Keratinocyte (primary cell): Measurements from ENCODE around the gene CXCL1. TPM values are rescaled to one million over a fixed set of nuclear protein-coding genes. Genes with fewer than 3 reads are reported as not detected.

Experiments
- DNase-seq: peaks from one replicate; pipeline ENCODE4 v3.0.0-alpha.2; 2011; ENCODE audit warnings: low read depth, missing footprints, low spot score
- FAIRE-seq: peaks from 2 replicates; lab custom pipeline; 2011; peaks lifted over from hg19 to GRCh38; lab: Jason Lieb, UNC
- H2AFZ ChIP-seq: 2 replicates; pipeline ENCODE4 v1.6.0; 2012; ENCODE audit warnings: low read length, control low read depth, inconsistent platforms; ENCODE audit not compliant: control insufficient read depth
- H3K27ac ChIP-seq: 2 replicates; pipeline ENCODE4 v1.5.1; 2011; ENCODE audit warnings: low read length; ENCODE audit not compliant: control insufficient read depth, insufficient read depth
- H3K27me3 ChIP-seq: 3 replicates; pipeline ENCODE4 v1.6.0; 2011; ENCODE audit warnings: low read length; ENCODE audit not compliant: control insufficient read depth, insufficient read depth; ENCODE audit errors: extremely low read depth
- H3K36me3 ChIP-seq, 2 experiments: 2 replicates in 1 of 2; 3 replicates in 1 of 2; pipeline ENCODE4 v1.5.1; 2011; ENCODE audit warnings: low read length in 2 of 2, mild to moderate bottlenecking in 1 of 2; ENCODE audit not compliant: control insufficient read depth in 2 of 2, insufficient read depth in 2 of 2; ENCODE audit errors: extremely low read depth in 1 of 2
- H3K4me1 ChIP-seq: 3 replicates; pipeline ENCODE4 v1.5.1; 2011; ENCODE audit warnings: low read length; ENCODE audit not compliant: control insufficient read depth, insufficient read depth; ENCODE audit errors: extremely low read depth
- H3K4me2 ChIP-seq: 3 replicates; pipeline ENCODE4 v1.6.0; 2011; ENCODE audit warnings: low read depth, low read length; ENCODE audit not compliant: control insufficient read depth, insufficient read depth; ENCODE audit errors: extremely low read depth
- H3K4me3 ChIP-seq, 3 experiments: fragments of 200-600 bp in 1 of 3; sonication (generic) in 1 of 3; 2 replicates in 2 of 3; 3 replicates in 1 of 3; pipeline ENCODE4 v1.5.1; 2011 to 2016; ENCODE audit warnings: low read length in 3 of 3, mild to moderate bottlenecking in 3 of 3, control low read depth in 2 of 3, inconsistent platforms in 1 of 3, low read depth in 1 of 3, mixed read lengths in 1 of 3, mixed run types in 1 of 3, moderate library complexity in 1 of 3; ENCODE audit not compliant: control insufficient read depth in 2 of 3, insufficient read depth in 2 of 3; ENCODE audit errors: extremely low read depth in 1 of 3
- H3K79me2 ChIP-seq: 2 replicates; pipeline ENCODE4 v1.6.0; 2012; ENCODE audit warnings: low read length; ENCODE audit not compliant: control insufficient read depth, insufficient read depth
- H3K9ac ChIP-seq: 3 replicates; pipeline ENCODE4 v1.6.0; 2011; ENCODE audit warnings: low read length; ENCODE audit not compliant: control insufficient read depth, insufficient read depth; ENCODE audit errors: extremely low read depth
- H3K9me1 ChIP-seq: 3 replicates; pipeline ENCODE4 v1.6.0; 2011; ENCODE audit warnings: low read length; ENCODE audit not compliant: control insufficient read depth, insufficient read depth; ENCODE audit errors: extremely low read depth
- H3K9me3 ChIP-seq: 2 replicates; pipeline ENCODE4 v1.5.1; 2012; ENCODE audit warnings: low read depth, low read length; ENCODE audit not compliant: control insufficient read depth
- H4K20me1 ChIP-seq: 3 replicates; pipeline ENCODE4 v1.6.0; 2011; ENCODE audit warnings: low read length; ENCODE audit not compliant: control insufficient read depth, insufficient read depth; ENCODE audit errors: extremely low read depth
- EZH2 ChIP-seq: IDR thresholded peaks from one replicate; pipeline ENCODE4 v1.6.1; 2012; ENCODE audit warnings: inconsistent platforms, mild to moderate bottlenecking, low read length, moderate library complexity
- dilution Hi-C: fragments of 300-500 bp; cut with MboI; formaldehyde crosslinking; loops from one replicate; pipeline ENCODE4 v1.7.0; 2020; ENCODE audit warnings: low sequenced_read_pairs; ENCODE audit not compliant: extremely low pct_ligation_motif_present
- polyA plus RNA-seq, 5 experiments: library from polyadenylated mRNA; depleted of rRNA in 3 of 5; stranded (reverse) in 3 of 5; stranded (forward) in 1 of 5; unstranded in 1 of 5; fragments of >200 nt; gene quantifications; 1 replicate in 1 of 5; 2 replicates in 3 of 5; 3 replicates in 1 of 5; pipeline versions ENCODE4 v1.2.1 to v1.2.3, GENCODE V29; 2011 to 2012; ENCODE audit warnings: missing spikeins in 2 of 5, low read depth in 1 of 5, low replicate concordance in 1 of 5
- TF ChIP-seq, protein P1 (sequence below), 3 experiments: IDR thresholded peaks in 1 of 3; conservative IDR thresholded peaks in 1 of 3; optimal IDR thresholded peaks in 1 of 3; 2 replicates in 2 of 3; 3 replicates in 1 of 3; pipeline versions ENCODE3 to v1.5.1; 2011; ENCODE audit warnings: low read length in 3 of 3, mild to moderate bottlenecking in 3 of 3, moderate library complexity in 2 of 3, control low read depth in 1 of 3, inconsistent platforms in 1 of 3; ENCODE audit not compliant: insufficient read depth in 2 of 3; ENCODE audit errors: extremely low read depth in 1 of 3

The CXCL1 gene
- polyA plus RNA-seq, 1 donor (not counting 4 experiments of a cell fraction or from before 2014, with no cell fraction given): 35.5 TPM

DNA sequence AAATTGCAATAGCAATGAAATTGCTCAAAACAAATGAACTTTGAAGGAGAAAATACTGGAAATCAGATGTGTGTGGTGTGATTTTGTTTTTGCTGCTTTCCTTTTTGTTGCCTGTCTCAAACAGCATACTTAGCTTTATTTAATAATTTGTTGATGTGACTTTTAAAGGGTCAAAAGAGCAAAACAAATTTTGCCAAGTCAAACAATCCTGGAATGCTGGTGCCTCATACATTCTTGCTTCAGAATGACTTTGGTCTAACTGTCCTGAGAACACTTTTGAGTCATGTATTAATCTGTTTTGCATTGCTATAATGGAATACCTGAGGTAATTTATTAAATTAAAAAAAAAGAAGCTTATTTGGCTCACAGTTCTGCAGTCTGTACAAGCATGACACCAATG is 12.7 kb upstream of the CXCL1 start:
- Histone ChIP-seq H3K9me1 (no peaks in the 10 kb centered on the region), H3K79me2 (no peaks in the 10 kb centered on the region), H3K27ac (no peak overlapping the region), H3K36me3 (no peaks in the 10 kb centered on the region), H4K20me1 (no peaks in the 10 kb centered on the region), H3K9ac (no peak overlapping the region), H3K4me1 (peaks cover 9% of the 10 kb centered on the region), H3K4me3 (no peak overlapping the region), H3K9me3 (no peaks in the 10 kb centered on the region), H3K4me2 (no peak overlapping the region), H3K27me3 (peaks cover 8% of the 10 kb centered on the region), H2AFZ (no peak overlapping the region)
- DNase-seq (no peak), FAIRE-seq (no peak)
- no peak for TF ChIP-seq EZH2
- dilution Hi-C loops: no loop called here

DNA sequence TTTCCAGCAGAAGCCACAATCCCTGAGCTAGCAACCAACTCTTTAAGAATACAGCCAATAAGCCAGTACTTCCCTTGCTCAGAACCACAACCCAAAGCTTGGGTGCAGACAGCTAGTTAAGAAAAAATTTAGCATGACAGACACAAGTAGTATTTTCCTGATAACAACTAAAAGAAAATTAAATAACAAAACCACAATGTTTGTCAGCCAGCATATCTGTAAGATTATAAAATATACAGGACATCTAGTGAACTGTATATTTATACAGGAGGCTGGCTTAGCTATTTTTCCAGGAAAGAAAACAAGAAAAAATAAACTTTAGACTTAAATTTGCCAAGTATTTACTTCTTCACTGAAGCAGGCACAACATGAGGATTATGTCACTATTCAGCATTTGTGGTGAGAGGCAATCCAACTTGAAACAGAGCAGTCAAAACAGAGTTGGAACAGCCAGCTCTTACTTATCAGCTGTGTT is 9.5 kb upstream of the CXCL1 start:
- H3K9me1 ChIP-seq: no peaks in the 10 kb centered on the region
- no peak overlapping the region for H3K9ac ChIP-seq
- H3K4me1 ChIP-seq: peaks cover 5% of the 10 kb centered on the region
- no peaks in the 10 kb centered on the region for H4K20me1 ChIP-seq
- H3K4me3 ChIP-seq: no peak overlapping the region
- H2AFZ ChIP-seq: no peak overlapping the region
- no peak overlapping the region for H3K27ac ChIP-seq
- no peak for TF ChIP-seq EZH2
- TF ChIP-seq, protein P1, sequence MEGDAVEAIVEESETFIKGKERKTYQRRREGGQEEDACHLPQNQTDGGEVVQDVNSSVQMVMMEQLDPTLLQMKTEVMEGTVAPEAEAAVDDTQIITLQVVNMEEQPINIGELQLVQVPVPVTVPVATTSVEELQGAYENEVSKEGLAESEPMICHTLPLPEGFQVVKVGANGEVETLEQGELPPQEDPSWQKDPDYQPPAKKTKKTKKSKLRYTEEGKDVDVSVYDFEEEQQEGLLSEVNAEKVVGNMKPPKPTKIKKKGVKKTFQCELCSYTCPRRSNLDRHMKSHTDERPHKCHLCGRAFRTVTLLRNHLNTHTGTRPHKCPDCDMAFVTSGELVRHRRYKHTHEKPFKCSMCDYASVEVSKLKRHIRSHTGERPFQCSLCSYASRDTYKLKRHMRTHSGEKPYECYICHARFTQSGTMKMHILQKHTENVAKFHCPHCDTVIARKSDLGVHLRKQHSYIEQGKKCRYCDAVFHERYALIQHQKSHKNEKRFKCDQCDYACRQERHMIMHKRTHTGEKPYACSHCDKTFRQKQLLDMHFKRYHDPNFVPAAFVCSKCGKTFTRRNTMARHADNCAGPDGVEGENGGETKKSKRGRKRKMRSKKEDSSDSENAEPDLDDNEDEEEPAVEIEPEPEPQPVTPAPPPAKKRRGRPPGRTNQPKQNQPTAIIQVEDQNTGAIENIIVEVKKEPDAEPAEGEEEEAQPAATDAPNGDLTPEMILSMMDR (optimal IDR thresholded peaks at IDR 0.05 in 1 of 3, IDR thresholded peaks at IDR 0.05 in 1 of 3, conservative IDR thresholded peaks at IDR 0.05 in 1 of 3; ENCODE audit: extremely low read depth in 1 of 3, insufficient read depth in 2 of 3, low read length in 3 of 3): no peak
- FAIRE-seq (no peak), DNase-seq (no peak)
- no peaks in the 10 kb centered on the region for H3K27me3 ChIP-seq
- H3K4me2 ChIP-seq: no peak overlapping the region
- no peaks in the 10 kb centered on the region for H3K36me3 ChIP-seq
- no peaks in the 10 kb centered on the region for H3K9me3 ChIP-seq
- dilution Hi-C loops: no loop called here
- no peaks in the 10 kb centered on the region for H3K79me2 ChIP-seq

DNA sequence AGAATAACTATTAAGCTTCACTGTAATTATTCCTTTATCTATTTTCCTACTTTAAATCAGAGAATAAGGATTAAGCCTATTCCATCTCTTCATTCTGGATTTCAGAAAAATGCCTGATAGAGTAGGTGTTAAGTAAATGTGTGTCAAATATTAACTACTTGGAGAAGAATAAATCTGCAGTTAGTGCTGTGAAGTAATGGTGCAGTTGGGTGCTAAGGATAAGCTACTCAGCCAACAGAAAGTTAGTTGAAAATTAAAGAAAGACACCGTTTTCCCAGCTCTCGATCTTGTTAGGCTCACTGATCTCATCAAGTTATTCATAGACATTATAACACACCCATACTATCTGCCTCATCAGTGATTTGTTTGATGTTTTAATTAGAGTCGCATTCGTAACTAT is 9.0 kb upstream of the CXCL1 start:
- Histone ChIP-seq H3K36me3 (no peaks in the 10 kb centered on the region), H3K27ac (no peak overlapping the region), H2AFZ (no peak overlapping the region), H3K4me1 (peaks cover 5% of the 10 kb centered on the region), H3K27me3 (no peaks in the 10 kb centered on the region), H3K4me3 (no peak overlapping the region), H3K9me1 (no peaks in the 10 kb centered on the region), H4K20me1 (no peaks in the 10 kb centered on the region), H3K9me3 (no peaks in the 10 kb centered on the region), H3K79me2 (no peaks in the 10 kb centered on the region), H3K9ac (no peak overlapping the region), H3K4me2 (no peak overlapping the region)
- DNase-seq: no peak
- TF ChIP-seq, protein P1 (optimal IDR thresholded peaks at IDR 0.05 in 1 of 3, IDR thresholded peaks at IDR 0.05 in 1 of 3, conservative IDR thresholded peaks at IDR 0.05 in 1 of 3; ENCODE audit: extremely low read depth in 1 of 3, insufficient read depth in 2 of 3, low read length in 3 of 3): no peak
- no peak for TF ChIP-seq EZH2
- FAIRE-seq: peak; percentile 63
- dilution Hi-C loops: no loop called here
